ENCODE measurements around the gene LAMP2. TPM values are rescaled to one million over a fixed set of nuclear protein-coding genes. Genes with fewer than 3 reads are reported as not detected.
A peak's percentile ranks its signal among the peaks of the same experiment; 100 is the strongest.
"Not testable (repeated sequence)": the region's sequence is repeated elsewhere in the genome, so short reads cannot be mapped to it uniquely, and the experiment has no call there.

The LAMP2 gene
- total RNA-seq, result 131 TPM

DNA sequence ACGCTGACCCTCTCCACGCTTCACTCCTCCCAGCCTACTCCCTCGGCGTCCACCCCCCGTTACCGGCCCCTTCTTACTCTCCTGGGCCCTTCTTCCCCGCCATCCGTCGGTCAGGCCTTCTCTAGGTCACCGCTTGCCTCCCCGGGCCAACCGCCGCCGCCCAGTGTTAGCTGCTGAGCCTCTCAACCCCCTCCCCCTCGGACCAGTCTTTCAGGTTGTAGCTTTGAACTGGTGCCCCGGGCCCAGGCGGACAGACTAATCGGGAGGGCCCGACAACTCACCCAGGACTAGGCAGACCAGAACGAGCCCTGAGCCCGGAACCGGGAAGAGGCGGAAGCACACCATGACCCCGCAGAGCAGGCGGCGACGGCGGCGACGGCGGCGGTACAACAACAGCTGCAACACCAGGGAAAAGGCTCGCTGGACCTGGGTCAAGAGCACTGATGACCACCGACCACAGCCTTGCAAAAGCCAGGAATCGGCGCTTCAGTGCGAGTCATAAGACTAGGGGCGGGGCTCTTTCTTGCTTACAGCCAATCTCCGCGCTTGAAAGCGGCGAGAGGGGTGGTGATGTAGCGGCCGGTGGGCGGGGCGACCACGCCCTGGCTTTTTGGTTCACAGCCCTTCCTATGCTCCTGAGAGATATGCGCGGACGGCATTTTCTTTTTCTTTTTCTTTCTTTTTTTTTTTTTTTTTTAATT lies at the start of gene LAMP2:
TSS of gene LAMP2 (minus strand) at position 472 of the 701 bp plus-strand sequence. CDS start at position 345, 127 bp downstream.
- ATAC-seq, result peak; percentile 98

DNA sequence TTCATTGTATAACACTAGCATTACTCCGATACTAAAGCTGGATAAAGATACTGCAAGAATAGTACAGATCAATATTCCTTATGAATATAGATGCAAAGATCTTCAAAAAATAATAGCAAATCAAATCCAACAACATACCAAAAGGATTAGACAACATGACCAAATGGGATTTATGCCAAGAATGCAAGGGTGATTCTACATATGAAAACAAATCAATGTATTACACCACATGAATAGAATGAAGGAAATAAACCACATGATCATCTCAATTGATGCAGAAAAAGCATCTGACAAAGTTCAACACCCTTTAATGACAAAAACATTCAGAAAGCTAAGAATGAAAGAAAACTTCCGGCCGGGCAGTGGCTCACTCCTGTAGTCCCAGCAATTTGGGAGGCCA lies 48.8 kb upstream of the LAMP2 start:
- ATAC-seq, result no peak

DNA sequence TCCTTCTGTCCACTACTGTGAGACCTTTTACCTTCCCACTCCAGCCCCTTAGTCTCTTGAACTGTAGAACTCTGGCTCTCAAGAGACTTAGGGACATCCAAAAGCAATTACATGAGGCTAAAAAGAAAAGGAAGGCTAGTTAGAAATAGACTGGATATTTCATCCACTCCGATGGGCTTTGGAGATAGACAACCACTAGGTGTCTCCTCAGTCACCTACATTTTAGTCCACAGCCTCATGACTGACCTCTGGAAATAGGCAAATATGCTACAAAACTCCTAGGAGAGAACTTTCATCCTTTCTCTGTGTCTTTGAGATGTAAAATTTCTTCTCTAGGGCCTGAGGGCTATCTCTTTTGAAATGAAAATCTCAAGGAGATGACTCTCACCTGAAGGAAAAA lies 45.1 kb upstream of the LAMP2 start:
- no peak for ATAC-seq

DNA sequence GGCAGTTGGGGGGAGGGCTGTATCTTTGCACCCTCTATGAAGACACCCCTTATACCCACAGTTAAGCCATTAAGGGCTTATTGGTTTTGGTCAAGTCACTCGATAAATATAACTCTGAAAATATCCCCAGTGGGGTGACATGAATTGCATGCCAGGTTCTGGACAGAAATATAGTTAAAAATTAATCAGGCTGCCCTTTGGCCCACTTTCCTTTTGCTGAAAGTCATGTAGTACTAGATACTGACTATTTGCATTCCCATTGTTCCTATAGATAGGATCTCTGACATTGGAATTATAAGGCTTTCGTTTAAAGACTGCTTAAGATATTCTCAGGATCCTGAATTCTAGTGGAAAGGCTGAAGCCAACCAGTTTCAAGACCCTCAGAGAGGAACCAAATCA lies 43.5 kb upstream of the LAMP2 start:
- ATAC-seq, result no peak

DNA sequence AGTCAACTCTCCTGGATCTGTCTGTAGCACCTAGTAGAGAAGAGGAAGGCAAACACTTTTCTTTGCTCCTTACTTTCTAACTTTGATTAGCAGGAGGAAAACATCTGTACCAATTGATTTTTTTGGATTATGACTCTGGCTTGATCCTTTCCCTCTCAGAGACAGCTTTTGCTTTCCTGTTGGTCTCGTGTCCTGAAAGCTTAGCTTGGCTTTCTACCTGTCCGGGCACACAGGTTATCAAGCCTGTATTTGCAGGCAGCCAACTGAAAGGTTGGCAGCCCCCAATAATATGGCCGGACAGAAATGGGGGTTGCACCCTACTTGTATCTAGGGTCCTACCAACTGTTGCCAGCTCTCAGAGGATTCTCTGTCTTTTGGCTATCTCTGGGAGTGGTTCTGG lies 43.1 kb upstream of the LAMP2 start:
- no peak for ATAC-seq

DNA sequence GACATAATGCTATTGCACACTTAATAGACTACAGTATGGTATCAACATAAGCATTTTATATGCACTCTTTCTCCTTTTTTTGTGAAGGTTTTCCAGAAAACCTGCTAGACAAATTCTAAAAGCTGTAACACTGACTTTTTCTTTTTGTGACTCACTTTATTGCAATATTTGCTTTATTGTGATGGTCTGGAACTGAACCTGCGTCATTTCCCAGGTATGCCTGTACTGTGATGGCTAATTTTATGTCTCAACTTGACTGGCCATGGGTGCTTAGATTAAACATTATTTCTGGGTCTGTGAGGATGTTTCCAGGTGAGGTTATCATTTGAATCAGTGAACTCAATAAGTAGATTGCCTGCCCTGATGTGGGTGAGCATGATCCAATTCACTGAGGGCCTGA lies 35.5 kb upstream of the LAMP2 start:
- no peak for ATAC-seq

DNA sequence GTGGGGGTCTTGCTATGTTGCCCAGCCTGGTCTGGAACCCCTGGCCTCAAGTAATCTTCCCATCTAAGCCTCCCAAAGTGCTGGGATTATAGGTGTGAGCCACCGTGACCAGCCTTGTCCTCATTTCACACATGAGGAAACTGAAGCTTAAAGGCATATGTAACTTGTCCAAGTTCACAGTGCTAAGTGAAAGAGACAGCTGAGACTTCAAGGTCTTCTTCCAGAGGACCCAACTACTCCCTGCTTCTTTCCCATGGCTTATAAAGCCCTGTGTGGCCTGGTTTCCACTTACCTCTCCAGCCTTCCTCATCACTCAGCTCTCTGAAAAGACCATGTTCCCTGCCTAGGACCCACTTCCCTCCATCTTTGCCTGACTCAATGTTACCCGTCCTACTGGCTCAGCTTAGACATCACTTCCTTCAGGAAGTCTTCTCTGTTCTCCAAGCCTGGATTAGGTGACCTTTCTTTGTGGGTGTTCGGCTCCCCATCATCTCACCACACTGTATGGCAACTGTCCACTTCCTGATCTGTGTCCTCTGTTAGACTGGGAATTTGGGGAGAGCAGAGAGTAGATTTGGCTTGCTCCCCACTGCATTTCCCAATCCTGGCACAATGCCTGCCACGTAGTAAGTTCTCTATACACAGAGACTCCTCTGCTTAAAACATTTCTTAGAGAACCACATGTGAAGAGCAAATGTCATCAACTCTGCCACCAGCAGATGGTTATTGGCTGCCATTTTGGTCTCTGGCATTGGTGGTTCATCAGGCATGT lies 30.4 kb upstream of the LAMP2 start:
- ATAC-seq, result no peak

DNA sequence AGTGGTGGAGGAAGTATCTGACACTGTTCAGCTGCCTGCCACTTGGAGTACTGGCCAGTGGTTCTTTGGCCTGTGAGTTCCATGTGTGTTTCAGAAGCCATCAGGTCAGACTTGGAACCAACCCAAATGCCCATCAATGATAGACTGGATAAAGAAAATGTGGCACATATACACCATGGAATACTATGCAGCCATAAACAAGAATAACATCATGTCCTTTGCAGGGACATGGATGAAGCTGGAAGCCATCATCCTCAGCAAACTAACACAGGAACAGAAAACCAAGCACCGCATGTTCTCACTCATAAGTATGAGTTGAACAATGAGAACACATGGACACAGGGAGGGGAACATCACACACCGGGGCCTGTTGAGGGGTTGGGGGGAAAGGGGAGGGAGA lies 21.0 kb upstream of the LAMP2 start:
- ATAC-seq, result not testable (repeated sequence)

DNA sequence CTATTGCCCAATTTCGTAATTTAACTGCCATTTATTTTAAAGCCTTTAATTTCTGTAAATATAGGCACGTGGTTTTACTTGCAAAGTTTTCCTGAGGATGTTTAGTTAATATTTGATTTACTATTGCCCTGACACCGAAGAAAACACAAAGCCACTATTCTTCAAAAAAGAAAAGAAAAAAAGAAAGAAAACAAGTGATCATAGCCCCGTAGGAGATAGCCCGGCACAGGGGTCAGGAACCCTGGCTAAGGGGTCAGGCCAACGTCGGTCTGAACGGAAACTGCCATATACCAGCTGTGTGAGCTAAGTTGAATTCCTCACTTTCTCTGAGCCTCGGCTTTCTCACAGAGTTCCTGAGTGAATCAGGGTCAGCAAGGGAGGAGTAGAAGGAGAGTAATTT lies 17.7 kb upstream of the LAMP2 start:
- no peak for ATAC-seq

DNA sequence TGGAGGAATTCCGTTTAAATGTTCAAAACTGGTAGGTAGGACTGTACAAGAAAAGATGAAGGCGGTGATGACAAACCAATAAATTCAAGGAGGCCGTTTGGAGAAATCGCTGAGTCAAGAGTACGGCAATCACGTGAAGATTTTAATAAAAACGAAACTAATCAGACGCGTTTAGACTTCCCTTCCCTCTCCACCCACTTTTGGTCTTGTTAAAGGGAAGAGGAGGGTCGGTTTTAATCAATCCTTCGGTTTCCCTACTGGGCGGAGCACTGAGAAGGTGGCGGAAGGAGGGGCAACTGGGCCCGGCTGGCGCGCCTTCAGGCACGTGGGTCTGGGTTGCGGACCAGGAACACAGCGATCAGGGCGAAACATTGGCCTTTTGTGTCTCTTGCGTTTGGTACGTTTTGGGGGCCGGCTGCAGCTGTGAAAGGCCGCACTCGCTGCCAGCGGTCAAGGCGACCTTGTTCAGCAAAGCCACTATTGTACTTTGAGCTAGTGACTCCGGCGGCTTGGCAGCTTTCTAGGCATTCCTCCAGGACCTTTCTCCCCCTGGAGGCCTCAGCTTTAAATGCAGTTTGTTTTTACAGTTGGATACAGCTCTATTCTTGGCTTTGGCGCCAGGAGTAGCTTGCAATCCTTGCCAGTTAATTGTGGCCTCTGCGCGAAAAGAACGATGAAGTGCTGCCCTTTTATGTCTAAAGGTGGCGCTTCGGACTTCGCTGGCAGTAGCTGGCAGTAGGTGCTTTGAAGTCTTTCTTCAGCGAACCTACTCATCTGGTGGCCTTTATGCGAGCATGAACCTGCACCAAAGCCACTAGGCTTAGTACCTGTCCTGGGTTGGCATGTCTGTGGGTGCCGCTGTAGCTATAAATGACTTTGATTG lies 16.8 kb upstream of the LAMP2 start:
- ATAC-seq, result peak; percentile 88

DNA sequence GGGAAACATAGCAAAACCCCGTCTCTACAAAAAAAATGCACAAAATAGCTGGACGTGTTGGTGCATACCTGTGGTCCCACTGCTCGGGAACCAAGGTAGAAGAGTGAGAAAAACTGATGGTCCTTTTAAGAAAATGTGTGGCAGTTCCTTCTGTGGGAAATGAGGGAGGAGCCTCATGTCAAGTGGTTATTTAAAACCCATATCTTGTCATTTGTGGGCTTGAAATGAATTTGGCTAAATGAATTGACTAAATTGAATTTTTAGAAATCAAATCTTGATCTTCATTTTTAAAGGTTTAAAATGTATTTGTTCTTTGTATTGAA lies 16.2 kb upstream of the LAMP2 start:
- ATAC-seq, result no peak

DNA sequence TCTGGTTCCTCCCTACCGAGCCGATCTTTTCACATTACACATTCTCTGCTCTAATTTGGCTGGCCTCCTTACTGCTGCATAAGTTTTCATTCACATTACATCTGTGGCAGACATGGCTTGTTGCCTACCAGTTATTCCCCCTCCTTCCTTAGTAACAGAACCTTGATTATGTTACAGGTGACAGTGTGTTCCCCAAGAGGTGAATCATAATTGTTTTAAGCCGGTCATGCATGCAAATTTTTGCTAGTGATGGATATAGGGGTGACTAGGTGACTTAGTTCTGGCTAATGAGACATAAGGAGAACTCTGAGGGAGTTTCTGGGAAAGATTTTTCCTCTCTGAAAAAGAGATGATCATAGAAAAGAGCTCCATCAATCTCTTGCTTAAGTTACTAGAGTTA lies 8.4 kb upstream of the LAMP2 start:
- ATAC-seq, result peak; percentile 64

DNA sequence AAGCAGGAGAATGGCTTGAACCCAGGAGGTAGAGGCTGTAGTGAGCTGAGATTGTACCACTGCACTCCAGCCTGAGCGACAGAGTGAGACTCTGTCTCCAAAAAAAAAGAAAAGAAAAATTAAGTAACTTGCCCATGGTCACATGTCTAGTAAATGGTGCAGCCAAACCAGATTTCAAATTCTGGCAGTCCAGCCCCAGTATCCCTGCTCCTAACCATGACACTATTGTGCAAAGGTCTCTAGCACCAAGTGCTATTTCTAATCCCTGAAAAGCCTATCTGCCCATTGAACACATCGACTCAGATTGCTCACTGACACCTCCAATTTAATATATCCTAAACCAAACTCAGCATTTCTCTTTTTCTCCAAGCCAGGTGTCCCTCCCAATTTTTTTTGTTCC lies 7.6 kb upstream of the LAMP2 start:
- no peak for ATAC-seq

DNA sequence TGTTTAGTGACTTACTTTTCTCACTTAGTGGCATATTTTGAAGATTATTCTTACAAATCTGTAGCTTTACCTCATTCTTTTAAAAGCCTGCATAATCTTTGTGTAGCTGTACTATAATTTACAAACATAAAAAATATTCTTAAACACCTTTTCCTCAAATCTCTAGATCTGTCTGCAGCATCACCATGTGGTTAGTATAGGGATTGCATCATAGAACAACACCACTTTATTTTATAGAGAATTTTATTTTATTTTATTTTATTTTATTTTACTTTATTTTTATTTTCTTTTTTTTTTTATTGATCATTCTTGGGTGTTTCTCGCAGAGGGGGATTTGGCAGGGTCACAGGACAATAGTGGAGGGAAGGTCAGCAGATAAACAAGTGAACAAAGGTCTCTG lies 6.4 kb upstream of the LAMP2 start:
- not testable (repeated sequence) for ATAC-seq

DNA sequence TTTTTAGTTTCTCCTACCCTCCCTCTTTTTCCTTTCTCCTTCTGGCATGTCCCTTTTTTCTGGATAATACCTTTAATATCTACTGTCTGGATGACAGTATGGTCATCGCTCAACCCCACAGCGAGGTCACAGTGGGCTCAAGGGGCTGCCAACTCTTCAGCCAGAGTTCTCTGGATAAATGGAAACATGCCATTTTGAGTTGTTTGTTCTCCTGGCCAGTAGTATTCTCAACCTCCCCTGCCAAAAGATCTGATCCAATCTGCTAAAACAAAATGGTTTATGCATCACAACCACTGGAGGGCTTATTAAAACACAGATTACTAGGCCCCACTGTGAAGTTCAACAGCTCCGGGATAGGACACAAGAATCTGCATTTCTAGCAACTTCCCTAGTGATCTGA lies 5.0 kb upstream of the LAMP2 start:
- no peak for ATAC-seq

DNA sequence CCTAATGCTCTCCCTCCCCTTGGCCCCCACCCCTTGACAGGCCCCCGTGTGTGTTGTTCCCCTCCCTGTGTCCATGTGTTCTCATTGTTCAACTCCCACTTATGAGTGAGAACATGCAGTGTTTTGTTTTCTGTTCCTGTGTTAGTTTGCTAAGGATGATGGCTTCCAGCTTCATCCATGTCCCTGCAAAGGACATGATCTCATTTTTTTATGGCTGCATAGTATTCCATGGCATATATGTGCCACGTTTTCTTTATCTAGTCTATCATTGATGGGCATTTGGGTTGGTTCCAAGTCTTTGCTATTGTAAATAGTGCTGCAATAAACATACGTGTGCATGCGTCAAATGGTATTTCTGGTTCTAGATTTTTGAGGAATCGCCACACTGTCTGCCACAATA lies 561 bp upstream of the LAMP2 start:
- not testable (repeated sequence) for ATAC-seq

DNA sequence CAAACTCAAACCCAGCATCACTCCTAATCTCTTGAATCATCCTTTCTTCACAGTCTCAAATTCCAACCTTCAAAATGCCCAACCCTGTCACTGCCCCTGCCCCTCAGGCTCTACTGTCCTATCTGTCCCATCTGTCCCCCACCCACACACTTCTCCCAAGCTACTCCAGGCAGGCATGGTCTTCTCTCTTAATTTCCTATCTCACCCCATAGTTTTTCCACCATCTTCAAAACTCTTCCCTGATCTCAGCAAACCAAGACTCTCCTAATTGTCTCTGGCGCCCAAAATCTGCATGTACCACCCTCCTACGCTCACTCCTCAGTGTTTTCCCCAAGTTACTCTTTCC lies 644 bp downstream of the LAMP2 start:
- ATAC-seq, result no peak

DNA sequence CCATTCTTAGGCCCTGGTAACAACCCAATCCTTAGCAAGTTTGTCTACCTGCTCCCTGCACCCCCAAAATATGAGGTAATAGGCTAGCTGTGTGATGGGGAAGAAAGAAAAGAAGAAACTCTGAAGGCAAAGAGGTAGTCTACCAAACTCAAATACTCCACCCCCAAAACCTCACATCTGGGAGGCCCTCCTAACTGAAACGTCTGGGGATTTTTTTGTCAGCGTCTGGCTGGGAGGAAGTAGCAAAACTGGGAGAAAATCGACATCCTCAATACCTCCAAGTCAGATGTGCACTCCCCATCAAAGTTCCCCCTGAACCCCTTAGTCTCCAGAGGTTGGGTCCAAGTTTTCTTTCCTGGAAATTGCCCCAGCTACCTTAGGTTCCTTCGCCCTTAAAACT lies 1.0 kb downstream of the LAMP2 start:
- no peak for ATAC-seq

DNA sequence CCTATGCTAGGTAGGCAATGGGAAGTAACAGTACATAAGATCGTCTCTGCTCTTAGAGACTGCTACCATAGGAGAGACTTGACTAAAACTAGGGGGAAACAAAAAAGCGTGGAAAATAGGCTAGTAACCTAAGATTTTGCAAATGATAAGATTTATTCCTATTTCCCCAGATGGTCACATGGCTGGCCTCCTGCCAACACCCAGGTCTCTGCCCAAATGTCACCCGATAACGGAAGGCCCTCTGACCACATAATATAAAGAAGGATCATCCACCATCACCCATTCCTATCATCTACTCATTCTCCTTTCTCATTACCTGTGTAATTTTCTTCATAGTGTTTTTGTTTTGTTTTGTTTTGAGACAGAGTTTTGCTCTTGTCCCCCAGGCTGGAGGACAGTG lies 4.7 kb downstream of the LAMP2 start:
- ATAC-seq, result no peak

DNA sequence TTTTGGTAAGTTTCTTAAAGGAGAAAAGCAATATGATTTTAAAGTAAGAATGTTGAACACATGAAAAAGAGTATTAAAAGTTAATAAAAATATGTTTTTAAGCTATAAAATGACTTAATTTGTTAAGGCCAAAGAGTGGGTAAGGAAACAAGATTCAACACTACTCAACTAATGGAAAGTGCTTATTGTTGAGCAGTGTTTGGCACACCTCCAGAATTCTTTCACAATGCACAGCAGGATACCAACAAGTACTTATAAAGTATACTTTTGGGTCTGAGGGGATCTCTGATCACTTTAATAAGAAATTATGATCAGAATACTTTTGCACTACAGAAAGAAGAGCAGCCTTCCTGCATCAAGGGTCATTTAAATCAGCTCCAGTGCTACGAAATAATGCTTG lies 5.9 kb downstream of the LAMP2 start:
- no peak for ATAC-seq

DNA sequence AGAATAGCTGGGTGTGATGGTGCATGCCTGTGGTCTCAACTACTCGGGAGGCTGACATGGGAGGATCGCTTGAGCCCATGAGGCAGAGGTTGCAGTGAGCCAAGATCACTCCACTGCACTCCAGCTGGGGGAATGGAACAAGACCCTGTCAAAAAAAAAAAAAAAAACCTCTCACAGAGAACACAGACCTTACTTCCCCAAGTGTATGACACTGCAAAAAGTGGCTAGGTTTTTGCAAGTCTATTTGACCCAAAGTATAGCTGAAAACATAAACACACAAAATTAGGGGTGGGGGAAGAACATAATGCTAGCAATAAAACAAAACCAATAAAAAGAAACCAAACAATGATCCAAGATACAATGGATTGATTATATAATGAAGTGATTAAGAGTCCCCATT lies 6.7 kb downstream of the LAMP2 start:
- no peak for ATAC-seq

DNA sequence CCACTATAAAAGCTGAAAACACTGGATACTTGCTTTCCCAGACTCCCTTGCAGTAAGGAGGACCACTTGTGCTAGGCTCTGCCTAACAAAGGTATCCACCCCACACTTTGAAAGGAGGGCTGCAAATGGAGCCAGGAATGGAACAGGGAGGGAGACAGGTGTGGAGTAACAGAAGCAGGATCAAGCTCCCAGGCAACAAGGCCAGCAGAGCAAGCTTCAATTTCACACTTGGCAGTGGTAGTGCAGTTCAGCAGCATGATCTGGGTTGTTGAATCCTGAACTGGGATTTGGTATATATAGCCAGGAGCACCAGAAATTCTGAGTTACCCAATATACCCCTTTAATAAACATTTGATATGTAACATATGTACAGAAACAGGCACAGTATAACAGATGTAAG lies 9.8 kb downstream of the LAMP2 start:
- ATAC-seq, result no peak

DNA sequence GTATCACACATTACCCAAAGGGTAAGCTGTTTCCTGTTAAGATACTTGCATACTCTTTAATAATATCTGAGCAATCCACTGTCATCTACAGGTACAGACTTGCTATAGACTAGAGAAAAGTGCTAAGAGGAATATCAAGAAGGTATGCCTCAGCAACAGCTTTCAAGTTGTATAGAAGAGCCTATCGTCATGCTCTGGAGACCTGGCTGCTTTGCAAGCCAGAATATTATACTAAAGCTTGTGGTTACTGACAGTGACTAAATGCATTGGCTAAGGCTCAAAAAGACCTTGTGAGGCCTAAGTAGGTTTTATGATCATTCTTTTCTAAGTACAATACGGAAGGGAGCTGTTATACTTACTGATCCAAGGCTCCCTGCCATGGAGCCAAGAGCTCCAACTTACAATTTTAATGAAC lies 11.3 kb downstream of the LAMP2 start:
- ATAC-seq, result peak; percentile 97

DNA sequence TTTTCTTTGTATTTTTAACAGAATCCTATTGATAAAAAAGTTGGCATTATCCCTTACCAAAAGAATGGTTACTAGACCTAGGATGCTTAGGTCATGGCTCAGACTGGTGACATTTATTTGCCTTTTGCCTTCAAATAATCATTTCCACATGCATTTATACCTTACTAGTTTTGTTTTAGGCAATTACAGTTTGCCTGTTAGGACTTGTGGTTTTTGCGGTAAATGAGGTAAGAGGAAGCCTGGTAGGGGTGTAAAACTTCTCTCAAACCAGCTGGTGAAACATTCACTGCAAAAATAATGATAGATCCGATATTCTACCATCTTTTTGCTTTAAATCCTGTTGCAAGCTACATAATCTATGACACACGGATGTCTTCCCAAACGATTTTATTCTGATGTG lies 12.1 kb downstream of the LAMP2 start:
- ATAC-seq, result no peak
